HG02938 (cell line): Measurements from ENCODE around the gene CCDC12.

Experiments
- ATAC-seq: cut with Tn5 transposase; IDR thresholded peaks from one replicate; pipeline ENCODE4 v1.9.1; 2021; ENCODE audit warnings: mild to moderate bottlenecking, moderate library complexity; ENCODE audit not compliant: unreplicated experiment

The CCDC12 gene

DNA sequence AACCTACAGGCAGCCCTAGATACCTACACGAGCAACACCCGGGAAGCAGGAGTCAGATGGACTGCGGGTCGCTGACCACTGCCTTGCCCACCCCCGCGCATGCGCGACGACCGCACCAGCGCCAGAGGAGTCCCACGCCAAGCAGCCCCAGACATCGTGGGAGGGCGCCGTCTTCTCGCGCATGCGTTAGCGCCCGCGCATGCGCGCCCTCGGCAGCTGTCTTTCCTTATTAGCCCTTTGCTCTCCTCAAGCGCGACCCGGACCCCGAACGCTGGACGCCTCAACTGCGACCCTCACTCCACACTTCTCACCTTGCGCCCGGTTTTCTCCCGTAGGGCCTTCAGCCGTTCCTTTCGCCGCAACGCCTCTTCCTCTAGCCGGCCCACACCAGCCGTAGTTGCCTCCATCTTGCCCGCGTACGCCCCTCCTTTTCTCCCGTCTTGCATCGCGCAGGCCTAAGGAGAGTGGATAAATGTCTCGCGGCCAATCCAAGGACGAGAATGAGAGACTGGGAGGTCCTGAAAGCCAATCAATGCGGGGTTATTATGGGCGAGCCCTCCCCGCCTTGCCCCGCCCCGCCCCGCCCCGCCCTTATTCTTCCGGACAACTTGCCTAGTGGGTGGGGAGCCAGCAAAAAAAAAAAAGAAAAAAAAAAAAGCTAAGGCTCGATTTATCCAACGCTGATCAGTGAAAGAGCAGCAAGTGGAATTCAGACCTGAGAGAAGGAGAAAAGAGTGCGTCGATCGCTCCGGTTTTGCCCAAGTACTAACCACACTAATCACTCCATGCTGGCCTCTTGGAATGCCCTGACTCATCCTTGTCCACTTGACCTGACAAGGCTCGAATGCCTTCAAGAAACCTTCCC lies at the start of gene CCDC12:
Gene CCDC12, minus strand, starts transcription at position 420 of the 865 bp plus-strand sequence. Its CDS starts 13 bp downstream, at position 407.
- peak; percentile 63 for ATAC-seq

DNA sequence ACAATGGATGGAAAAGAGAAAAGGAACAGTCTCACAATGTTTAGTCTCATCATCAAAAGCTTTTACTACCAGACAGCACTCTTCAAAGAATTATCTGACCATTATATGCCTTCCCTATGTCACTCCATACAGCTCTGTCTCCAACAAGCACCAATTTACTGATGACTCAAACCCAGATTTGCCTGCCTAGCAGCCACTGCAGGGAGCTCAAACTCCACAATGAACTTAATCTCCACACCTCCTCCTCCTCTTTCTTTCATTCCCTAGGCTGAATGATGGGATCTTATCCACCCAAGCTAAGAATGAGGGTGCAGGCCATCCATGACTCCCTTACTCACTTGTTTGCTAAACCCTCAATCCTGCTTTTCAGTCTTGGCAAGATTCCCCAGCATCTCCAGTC lies 48.4 kb upstream of the CCDC12 start:
- ATAC-seq, result no peak

DNA sequence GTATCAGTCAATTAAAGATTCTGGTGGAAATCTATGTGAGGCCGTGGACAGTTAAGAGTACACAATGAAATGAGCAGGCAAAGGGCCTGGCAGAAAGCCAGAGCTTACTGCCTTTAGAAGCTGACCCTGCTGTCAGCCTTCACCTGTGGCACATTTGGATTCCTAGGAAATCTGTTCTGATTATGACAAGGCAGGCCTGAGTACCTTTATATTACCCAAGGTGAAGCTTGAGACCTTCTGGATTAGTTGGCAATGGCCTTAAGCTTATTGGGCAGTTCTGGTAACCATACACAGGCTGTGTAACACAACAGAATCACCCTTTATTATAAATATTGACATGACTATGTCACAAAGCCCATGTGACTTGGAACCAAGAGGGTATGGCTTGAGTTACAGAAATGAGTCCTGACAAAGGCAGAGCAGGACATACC lies 46.1 kb upstream of the CCDC12 start:
- ATAC-seq, result no peak

DNA sequence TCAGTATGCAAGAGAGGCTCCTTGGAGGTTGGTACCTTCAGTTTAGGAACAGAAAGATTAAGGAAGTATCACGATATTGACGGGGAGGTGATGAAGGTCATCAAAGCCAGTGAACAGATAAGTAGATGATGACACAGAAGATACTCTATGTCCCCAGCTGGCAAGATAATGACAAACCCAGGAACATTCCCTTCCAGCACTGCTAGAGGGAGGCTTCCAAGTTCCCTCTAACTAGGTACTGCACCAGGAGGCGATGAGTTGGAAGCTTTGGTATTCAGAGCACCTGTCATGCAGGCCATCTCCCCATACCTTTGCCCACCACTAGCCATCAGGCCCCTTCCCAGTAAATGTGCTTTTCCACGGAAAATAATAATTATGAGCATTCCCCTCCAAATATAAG lies 43.8 kb upstream of the CCDC12 start:
- no peak for ATAC-seq

DNA sequence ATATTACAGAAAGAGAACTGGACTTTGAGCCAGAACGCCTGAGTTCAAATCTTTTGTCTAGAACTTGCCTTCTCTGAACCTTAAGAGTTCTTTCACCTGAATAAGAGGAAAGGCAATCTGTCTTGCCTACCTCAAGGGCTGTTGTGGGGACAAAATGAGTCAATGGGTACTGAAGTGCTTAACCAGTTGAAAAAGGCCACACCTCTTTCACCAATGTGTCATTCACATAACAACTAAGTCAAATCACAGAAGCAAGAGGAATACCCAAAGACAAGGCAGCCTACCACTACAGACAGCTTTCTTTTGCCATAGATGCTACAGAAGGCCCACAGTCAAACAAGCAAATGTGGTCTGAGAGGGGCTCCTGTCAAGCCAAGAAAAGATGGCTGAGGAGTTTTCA lies 42.7 kb upstream of the CCDC12 start:
- peak; percentile 58 for ATAC-seq

DNA sequence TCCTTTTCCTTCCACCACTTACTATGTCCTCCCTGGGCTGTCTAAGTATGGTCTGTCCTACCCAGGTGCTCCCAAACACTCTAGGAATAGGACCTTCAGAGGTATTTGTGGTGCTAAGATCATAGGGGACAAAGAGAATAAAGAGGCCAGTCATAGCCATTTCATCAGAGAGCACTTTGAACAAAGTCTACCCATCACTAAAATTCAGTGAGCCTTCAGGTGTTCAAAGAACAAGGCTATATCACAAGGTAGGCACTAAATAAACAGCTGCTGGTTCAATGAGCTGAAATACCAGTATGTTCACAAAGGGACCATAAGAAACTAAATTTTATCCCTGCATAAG lies 41.7 kb upstream of the CCDC12 start:
- ATAC-seq, result no peak

DNA sequence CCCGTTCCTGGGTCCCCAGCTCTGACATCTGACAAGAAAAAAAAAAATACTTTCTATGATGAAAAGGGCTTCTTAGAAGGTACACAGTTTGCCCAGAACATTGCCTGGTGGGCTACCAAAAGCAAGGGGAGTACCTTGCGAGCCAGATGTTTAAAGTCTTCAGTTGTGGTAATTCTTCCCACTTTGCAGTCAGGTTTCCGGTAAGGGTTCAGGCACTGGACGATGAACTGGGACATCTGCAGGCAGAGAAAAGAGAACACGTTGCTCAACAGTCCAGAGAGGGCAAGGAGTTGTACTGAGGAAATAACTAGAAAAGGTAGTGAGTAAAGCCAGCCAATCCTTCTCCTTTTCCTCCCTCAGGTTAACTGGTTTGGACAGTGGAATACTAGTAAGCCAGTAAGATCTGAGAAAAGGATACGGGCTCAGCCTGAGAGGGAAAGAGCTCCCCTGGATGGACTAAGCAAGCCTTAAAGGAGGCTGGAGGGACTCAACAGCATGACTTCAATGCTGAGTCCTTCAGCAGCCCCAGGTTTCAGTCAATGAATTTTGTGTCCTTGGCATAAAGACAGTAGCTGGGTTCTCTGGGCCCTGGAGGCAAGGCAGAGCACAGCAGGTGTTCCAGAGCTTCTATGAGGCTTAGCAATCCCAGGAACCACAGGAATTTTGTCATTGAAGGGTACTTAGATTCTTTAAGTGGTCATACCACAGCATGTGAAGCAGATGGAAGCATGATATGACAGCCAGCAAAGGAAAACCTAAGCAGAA lies 41.1 kb upstream of the CCDC12 start:
- no peak for ATAC-seq

DNA sequence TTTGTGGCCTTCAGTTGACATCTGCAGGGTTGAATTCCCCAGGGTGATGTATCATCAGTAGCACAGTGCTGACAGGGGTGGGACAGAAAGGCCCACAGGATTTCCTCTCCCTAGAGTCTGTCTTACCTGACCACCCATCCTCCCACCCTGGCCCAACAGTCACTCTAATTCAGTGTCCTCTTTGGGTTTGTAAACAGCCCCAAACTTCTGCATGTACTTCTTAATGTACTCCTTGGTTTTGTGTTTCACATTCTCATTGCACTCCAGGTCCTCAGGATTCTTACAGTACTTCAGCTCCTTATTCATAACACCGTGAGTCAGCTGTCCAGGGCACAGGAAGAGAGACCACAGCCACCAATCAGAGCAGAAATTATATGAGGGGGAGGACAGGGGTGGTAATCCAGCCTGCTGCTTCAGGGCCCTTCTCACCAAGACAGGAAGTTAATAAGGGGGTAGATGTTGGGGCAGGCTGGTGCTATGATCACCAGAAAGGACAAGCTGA lies 40.4 kb upstream of the CCDC12 start:
- ATAC-seq, result no peak

DNA sequence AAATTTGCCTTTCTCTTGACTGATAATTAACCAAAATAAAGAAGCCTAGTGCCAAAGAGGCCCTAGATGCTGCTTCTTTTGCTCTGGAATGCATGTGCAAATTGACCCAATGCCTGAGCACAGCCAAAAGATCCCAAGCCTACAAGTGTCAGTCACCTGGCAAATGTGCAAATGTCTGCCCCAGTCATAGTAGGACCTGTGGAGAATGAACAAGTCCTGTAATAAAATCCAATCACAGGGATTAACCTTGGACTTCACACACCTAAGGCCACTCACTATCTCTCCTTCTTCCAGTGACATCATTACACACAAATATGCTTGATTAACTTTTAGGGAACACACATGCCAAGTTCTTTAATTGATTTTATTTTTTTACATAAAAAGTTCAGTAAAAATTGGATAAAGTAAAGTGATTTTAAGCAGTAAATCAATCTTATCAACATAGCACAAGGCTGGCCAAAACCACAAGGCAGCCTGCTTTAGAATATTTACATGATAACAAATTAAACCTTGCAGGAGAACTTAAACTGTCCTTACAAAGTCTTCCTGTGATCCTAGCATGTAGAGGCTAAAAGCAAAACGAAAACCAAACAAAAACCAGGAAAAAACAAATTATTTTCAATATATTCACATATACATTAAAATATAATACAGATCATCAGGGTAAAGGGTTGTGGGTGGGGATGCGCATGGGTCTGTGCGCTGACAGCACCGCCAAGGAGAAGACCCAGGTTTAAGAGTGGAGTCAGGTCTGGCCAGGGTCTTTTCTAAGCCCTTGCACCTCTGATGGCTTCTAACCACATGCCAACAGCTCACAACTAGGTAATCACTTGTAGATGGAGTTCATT lies 39.8 kb upstream of the CCDC12 start:
- no peak for ATAC-seq

DNA sequence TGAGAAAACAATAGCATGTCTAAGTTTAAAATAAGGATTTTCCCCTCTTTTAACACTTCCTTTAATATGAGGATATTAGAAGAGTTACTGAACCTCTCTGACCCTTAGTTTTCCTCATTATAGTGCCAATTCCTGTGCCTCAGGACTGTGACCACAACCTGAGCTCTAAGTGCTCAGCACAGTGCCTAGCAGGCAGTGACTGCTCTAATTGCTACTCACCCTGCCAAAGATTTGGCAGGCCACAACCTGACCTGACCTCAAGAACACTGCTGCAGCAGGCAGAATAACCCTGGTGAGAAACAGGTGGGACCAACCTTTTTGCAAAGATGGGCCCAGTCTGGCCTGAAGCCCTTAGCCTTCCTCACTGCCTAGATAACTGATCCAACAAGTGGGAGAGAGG lies 38.6 kb upstream of the CCDC12 start:
- ATAC-seq, result no peak

DNA sequence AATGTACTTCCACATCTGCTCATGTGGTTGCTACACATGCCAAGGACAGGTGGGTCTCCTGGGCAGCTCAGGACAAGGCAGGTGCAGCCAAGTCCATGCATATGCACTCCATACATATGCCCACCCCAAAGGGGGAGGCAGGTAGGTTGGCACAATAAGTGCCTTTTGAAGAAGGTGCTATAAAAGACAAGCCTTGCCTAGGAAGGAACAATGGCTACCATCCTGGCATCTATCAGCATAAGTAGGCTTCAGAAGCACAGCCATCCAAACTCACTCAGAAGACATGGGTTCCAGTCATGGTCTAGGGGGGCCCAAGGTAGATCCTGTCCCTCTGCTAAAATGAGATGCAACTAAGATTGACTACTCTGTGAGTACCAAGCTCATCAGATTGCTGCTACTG lies 37.5 kb upstream of the CCDC12 start:
- ATAC-seq, result no peak

DNA sequence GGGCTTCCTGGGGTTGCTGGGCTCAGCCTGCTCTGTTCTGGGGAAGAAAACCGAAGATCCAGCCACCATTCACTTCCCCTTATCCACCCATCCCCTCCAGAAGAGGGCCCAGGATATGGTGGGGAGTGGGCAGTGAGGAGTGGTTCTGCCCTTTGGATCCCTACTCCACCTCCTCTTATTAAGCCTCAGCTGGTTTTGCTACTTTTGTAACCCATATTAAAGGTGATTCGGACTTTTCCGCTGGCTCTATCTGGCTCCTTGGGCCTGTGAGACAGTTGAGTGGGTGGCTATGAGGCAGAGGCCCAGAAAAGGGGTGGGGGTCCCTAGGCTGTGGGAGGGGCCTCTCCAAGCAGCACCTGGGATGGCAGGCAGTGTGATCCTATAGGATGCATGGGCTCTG lies 36.7 kb upstream of the CCDC12 start:
- no peak for ATAC-seq

DNA sequence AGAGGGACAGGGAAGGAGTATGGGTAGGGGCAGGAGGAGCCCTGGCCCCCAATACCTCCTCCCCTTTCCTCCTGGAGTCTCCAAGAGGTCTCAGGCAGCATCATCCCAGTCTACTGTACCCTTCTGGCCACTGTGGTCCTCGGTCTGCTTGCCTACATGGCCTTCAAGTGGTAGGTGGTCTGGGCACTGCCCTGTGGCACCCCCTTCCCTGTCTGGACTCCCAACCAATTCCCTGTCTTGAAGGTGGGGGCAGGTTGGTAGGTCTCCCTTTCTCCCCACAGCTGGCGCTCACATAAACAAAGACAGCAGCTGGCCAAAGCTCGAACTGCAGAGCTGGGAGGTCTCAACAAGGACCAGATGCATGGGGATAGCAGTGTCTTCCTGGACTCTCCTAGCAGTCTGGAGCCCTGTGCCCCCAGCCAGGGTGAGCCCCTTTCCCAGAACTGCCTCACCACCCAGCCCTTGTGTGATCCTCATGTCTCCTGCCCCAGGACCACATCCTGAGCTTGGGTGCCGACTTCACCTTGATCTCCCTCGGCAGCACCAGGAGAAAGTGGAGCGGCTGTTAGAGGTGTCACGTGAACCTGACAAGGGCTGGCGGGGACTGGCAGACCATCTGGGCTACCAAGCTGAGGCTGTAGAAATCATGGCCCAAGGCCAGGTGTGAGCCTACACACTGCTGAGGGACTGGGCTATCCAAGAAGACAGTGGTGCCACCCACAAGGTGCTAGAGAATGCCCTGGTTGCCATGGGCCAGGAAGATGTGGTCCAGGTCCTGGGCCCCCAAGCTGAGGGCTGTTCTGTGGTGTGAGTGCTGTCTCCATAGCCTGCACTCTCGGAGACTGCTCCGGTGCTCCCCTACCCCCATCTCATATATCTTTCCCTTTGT lies 36.0 kb upstream of the CCDC12 start:
- no peak for ATAC-seq

DNA sequence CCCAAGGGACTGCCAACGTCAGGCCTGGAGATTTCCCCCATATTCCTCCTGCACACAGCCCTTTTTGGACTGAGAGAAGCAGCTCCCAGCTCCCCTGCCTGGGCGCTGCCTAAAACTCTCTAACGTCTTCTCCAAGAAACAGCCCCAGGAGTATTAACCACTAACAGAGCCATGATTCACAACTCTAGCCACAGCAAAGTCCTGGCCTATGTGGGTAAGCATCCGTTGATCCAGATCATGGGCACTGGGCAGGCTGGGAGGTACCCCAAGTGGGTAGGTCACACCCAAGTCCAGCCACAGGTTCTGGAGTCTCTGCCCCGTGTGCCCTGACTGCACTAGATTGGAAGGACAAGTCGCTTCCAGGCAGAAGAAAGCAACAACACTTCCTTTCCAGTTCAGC lies 34.8 kb upstream of the CCDC12 start:
- ATAC-seq, result no peak

DNA sequence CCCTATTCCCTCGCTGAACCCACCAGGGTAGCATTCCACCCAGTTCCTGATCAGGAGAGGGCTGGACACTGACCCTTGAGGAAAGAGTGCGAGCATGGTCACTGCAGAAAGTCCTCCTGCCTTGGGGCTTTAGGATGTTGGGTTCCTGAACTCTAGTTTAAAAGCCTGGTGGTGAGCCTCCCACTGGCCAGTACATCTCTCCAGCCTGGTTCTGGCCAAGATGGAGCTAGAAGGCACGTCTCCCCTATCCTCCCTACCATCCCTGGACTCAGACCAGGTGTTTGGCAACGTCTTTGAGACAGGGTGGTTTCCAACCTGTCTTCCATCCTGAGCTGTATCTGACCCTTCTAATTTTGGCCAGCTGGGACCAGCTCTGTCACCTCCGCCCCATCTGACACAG lies 34.4 kb upstream of the CCDC12 start:
- no peak for ATAC-seq

DNA sequence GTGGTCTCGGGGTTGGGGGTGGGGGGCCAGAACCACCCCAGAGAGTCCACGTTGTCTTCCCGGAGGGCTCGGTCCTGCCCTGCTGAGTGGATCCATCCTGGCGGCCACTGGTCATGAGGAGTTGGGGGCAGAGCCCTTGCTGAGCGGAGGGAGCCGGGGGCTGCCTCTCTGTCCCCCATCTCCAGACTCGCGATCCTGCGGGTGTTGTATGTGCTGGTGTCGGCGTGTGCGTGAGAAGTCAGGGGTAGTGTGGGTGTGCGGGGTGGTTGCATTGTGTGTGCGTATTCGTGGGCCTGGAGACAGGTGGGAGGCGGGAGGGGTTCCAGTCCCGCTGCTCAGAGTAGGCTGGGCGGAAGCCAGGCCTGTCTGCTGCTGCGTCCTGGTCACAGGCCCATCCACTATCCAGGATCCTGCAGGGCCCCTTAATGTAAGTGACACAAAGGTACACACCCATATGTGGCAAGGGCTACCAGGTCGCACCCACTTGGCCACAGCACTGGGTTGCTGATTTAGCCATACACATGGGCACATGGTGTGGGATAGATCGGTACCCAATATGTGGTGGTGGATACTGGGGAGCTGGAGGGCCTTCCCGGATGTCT lies 33.7 kb upstream of the CCDC12 start:
- no peak for ATAC-seq

DNA sequence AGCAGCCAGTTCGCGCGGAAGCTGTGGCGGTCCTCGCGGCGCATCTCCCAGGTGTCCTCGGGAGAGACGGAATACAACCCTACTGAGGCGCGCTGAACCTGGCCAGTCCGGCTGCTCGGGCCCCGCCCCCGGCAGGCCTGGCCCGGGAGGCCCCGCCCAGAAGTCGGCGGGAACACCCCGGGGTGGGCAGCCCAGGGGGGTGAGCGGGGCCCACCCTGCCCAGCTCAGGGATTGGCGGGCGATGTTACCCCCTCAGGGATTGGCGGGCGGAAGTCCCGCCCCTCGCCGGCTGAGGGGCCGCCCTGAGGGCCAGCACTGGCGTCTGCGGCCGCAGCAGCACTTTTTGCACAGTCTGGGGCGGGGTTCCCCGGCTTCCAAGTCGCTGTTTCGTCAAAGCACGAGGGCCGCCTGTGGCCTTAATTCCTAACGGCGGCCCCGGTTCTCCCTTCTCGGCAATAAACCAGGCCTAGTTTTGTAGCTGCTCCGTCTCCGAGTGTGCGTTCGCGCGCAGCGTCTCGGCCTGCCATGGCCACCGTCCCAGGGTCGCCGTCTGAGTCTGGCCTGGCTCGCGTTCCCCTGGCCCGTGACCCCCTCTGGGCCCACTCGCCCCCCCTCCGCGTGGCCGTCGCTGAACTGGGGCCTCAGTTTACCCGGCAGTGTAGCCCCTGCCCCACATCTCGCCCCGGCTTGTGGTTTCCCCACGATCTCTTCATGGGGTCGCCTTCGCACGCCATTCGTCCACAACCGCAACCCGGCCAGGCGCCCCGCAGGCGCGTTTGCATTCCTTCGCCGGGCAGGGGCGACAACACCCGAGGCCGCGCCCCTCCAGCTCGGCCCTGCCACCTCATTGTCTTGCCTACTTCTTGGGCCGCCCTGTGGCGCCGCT lies 32.9 kb upstream of the CCDC12 start:
- peak; percentile 74 for ATAC-seq

DNA sequence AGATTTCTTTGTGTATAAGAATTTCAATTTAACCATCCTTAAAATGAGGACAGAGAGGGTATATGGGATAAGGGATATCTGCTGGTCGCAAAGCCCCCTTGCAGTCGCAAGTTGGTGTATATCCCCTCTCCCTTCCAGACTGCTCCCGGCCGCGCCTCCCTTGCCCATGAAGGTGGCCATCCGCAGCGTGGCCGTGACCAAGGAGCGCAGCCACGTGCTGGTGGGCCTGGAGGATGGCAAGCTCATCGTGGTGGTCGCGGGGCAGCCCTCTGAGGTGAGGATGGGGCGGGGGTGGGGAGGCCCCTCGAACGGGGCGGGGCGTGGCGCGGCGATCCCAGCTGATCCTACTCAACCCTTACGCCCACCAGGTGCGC lies 32.3 kb upstream of the CCDC12 start:
- ATAC-seq, result no peak
